Measurements from ENCODE around the gene RILPL2. TPM values are rescaled to one million over a fixed set of nuclear protein-coding genes. Genes with fewer than 3 reads are reported as not detected.

RILPL2 gene, protein sequence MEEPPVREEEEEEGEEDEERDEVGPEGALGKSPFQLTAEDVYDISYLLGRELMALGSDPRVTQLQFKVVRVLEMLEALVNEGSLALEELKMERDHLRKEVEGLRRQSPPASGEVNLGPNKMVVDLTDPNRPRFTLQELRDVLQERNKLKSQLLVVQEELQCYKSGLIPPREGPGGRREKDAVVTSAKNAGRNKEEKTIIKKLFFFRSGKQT
- total RNA-seq (2022; extraction: Qiagen RNA extraction; ENCODE audit: low read depth), result 1.2 to 1.9 TPM (median 1.6 TPM) in 5 replicates

DNA sequence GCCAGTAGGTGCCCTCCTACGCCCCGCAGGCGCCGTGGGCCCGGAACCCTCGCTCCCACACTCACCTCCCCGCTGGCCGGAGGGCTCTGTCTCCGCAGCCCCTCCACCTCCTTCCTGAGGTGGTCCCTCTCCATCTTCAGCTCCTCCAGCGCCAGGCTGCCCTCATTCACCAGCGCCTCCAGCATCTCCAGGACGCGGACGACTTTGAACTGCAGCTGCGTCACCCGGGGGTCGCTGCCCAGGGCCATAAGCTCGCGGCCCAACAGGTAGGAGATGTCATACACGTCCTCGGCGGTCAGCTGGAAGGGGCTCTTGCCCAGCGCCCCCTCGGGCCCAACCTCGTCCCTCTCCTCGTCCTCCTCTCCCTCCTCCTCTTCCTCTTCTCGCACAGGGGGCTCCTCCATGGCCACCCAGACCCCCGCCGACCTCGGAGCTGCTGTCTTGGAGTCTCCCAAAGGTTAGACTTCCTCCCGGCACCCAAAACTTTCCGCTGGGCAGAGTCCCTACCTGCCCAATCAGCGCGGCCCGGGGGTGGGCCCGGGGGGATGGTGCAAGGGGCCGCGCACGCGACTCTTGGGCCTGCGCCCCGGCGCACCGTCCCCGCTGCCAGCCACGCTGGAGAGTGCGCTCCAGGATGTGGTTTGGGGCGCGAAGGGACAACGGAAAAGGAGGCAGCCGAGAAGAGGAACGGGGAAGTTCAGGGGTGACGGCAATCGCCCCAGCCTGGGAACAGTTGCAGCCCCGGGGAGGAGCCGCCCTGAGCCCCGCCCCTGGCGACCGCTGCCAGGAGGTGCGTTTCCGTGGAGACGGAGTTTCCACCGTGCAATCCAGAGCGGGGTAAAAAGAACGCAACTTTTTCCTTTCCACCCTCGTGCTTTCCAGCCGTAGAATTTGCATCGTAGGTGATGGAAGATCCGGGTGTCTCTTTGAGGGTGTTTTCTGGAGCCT is at the start of gene RILPL2:
Gene RILPL2 (minus strand): TSS at position 668 of the 948 bp plus-strand sequence. CDS start 264 bp downstream, at position 404.

DNA sequence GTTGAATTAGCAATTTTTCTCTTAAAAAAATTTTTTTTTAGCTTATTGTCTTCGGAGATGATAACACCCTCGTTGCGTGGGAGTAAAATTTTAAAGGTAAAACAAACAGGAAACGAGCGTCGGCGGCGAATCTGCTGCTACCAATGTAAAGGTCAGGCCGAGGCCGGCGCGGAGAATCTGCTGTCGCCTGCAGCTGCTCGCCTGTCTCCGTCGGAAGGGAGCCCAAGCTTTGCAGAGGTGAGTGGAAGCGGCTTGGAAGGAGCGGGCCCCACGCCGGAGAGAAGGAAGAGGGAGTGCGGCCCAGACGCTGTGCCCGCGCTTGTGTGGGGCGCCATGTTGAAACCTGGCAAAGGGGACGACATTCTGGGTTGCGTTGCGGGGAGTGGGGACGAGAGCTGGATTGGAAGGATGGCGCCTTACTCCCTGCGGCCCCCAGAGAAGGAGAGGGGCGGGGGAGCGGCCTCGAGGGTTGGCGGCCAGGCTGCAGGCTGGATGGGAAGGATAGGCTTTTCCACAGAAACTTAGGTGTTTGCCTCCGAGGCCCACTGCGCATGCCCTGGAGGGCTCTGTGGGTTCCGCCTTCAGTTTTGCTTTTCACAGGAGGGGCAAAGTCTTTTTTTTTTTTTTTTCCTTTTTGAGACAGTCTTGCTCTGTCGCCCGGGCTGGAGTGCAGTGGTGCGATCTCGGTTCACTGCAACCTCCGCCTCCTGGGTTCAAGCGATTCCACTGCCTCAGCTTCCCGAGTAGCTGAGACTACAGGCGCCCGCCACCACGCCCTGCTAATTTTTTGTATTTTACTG is 21.7 kb upstream of the RILPL2 start, which contains the start of gene SNRNP35:
Gene SNRNP35 (plus strand): TSS at position 160 of the 800 bp plus-strand sequence. CDS start 7,402 bp downstream, outside the sequence.

Other genes starting within 250 kb of the RILPL2 start
- gene MPHOSPH9, start 203.5 kb downstream of the RILPL2 start, total RNA-seq (2022; extraction: Qiagen RNA extraction; ENCODE audit: low read depth), result 22.9 to 27.8 TPM (median 23.4 TPM) in 5 replicates
- gene MTRFR, start 203.2 kb downstream of the RILPL2 start, total RNA-seq (2022; extraction: Qiagen RNA extraction; ENCODE audit: low read depth), result 15.7 to 20.8 TPM (median 15.9 TPM) in 5 replicates
- 106 to 177 TPM (median 167 TPM) in 5 replicates for gene CDK2AP1, start 164.8 kb downstream of the RILPL2 start, total RNA-seq (2022; extraction: Qiagen RNA extraction; ENCODE audit: low read depth)
- gene SBNO1, start 71.8 kb downstream of the RILPL2 start, total RNA-seq (2022; extraction: Qiagen RNA extraction; ENCODE audit: low read depth), result 23.4 to 34.3 TPM (median 31.0 TPM) in 5 replicates
- 47.1 to 58.5 TPM (median 55.2 TPM) in 5 replicates for gene KMT5A, start 52.6 kb downstream of the RILPL2 start, total RNA-seq (2022; extraction: Qiagen RNA extraction; ENCODE audit: low read depth)
- gene SNRNP35, start 21.5 kb upstream of the RILPL2 start, total RNA-seq (2022; extraction: Qiagen RNA extraction; ENCODE audit: low read depth), result 17.9 to 20.9 TPM (median 19.6 TPM) in 5 replicates
- gene RILPL1, start 97.0 kb upstream of the RILPL2 start, total RNA-seq (2022; extraction: Qiagen RNA extraction; ENCODE audit: low read depth), result 9.3 to 13.8 TPM (median 12.2 TPM) in 5 replicates
- gene TMED2, start 147.9 kb upstream of the RILPL2 start, total RNA-seq (2022; extraction: Qiagen RNA extraction; ENCODE audit: low read depth), result 163 to 229 TPM (median 209 TPM) in 5 replicates
- 29.6 to 36.8 TPM (median 35.7 TPM) in 5 replicates for gene DDX55, start 165.4 kb upstream of the RILPL2 start, total RNA-seq (2022; extraction: Qiagen RNA extraction; ENCODE audit: low read depth)
- gene EIF2B1, start 197.0 kb upstream of the RILPL2 start, total RNA-seq (2022; extraction: Qiagen RNA extraction; ENCODE audit: low read depth), result 33.1 to 37.0 TPM (median 35.2 TPM) in 5 replicates
- gene GTF2H3, start 197.1 kb upstream of the RILPL2 start, total RNA-seq (2022; extraction: Qiagen RNA extraction; ENCODE audit: low read depth), result 26.6 to 43.8 TPM (median 31.5 TPM) in 5 replicates
- gene TCTN2, start 234.4 kb upstream of the RILPL2 start, total RNA-seq (2022; extraction: Qiagen RNA extraction; ENCODE audit: low read depth), result 11.9 to 13.5 TPM (median 13.2 TPM) in 5 replicates

All from A549 treated with DMSO at 1 μM for 4 hours (cell line).